Effector memory CD8-positive, alpha-beta T cell (primary cell): ENCODE measurements around the gene CARD6.
"Not testable (repeated sequence)": the region's sequence is repeated elsewhere in the genome, so short reads cannot be mapped to it uniquely, and the experiment has no call there.

ENCODE experiments used
- ATAC-seq: fragments of 150-1000 bp; cut with Tn5 transposase; replicated peaks from 2 replicates; pipeline ENCODE4 v1.10.0; 2021; ENCODE audit warnings: mild to moderate bottlenecking, moderate library complexity
- DNase-seq, 3 experiments: peaks; one replicate each; pipeline ENCODE4 v3.0.0; 2021
- H3K27ac Mint-ChIP-seq, 2 donors: one replicate each; pipeline ENCODE4 v1.8.0; 2022; ENCODE audit warnings: mild to moderate bottlenecking in 2 of 2, mixed read lengths in 2 of 2, moderate library complexity in 2 of 2
- H3K27me3 Mint-ChIP-seq, 2 donors: one replicate each; pipeline ENCODE4 v1.8.0; 2022; ENCODE audit warnings: mixed read lengths in 2 of 2
- H3K36me3 Mint-ChIP-seq: one replicate; pipeline ENCODE4 v1.8.0; 2022; ENCODE audit warnings: mild to moderate bottlenecking, moderate library complexity, mixed read lengths; ENCODE audit not compliant: insufficient read depth
- H3K4me1 Mint-ChIP-seq, 2 donors: one replicate each; pipeline ENCODE4 v1.8.0; 2022; ENCODE audit warnings: low read depth in 2 of 2, mixed read lengths in 2 of 2
- H3K4me3 Mint-ChIP-seq, 2 donors: one replicate each; pipeline ENCODE4 v1.8.0; 2022; ENCODE audit warnings: mild to moderate bottlenecking in 2 of 2, mixed read lengths in 2 of 2, moderate library complexity in 2 of 2
- H3K9me3 Mint-ChIP-seq, 2 donors: one replicate each; pipeline ENCODE4 v1.8.0; 2022; ENCODE audit warnings: mixed read lengths in 2 of 2

Gene CARD6

DNA sequence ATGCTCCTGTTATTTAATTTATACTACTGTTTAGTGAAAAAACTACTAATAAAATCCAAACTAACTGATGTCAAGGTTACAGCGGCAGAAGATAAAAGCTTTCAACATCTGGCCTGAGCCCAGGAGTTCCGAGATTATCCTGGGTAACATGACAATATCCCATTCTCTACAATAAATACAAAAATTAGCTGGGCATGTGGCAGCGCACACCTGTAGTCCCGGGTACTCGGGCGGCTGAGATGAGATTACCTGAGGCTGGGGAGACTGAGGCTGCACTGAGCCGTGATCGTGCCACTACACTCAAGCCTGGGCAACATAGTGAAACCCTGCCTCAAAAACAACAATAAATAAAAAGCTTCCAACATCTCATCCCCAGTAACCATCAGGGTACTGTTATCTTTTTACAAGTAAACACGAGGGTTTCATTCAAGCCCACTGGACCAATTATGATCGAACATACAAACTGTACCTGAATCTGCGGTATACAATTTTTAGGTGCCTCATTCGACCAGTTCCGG, 7.4 kb upstream of the CARD6 start:
- DNase-seq (peak in 1 of 3 experiments; percentile 3), ATAC-seq (no peak)
- H3K9me3 Mint-ChIP-seq: no peaks in the 10 kb centered on the region
- H3K27ac Mint-ChIP-seq: peak overlapping the region; percentile 96 to 99
- peak overlapping the region; percentile 91 to 96 for H3K4me3 Mint-ChIP-seq
- H3K27me3 Mint-ChIP-seq: no peaks in the 10 kb centered on the region
- peaks cover 71% of the 10 kb centered on the region for H3K36me3 Mint-ChIP-seq
- peaks cover 33 to 47% of the 10 kb centered on the region in 2 donors for H3K4me1 Mint-ChIP-seq

GRCh38 chr5:40834391-40834848, 6.7 kb upstream of the CARD6 start:
- peak overlapping the region; percentile 96 to 99 for H3K27ac Mint-ChIP-seq
- H3K4me1 Mint-ChIP-seq: peaks cover 27 to 40% of the 10 kb centered on the region in 2 donors
- peaks cover 64% of the 10 kb centered on the region for H3K36me3 Mint-ChIP-seq
- peak; percentile 58 to 65 (median 59) for DNase-seq
- peak; percentile 63 for ATAC-seq
- peak overlapping the region; percentile 91 to 96 for H3K4me3 Mint-ChIP-seq
- no peaks in the 10 kb centered on the region for H3K9me3 Mint-ChIP-seq
- no peaks in the 10 kb centered on the region for H3K27me3 Mint-ChIP-seq

GRCh38 chr5:40834849-40835787, 6.0 kb upstream of the CARD6 start, which contains the start of gene RPL37:
TSS of gene RPL37 (minus strand) at chr5:40835222. CDS start at chr5:40835185, 37 bp downstream.
- H3K27me3 Mint-ChIP-seq: no peaks in the 10 kb centered on the region
- H3K36me3 Mint-ChIP-seq: peaks cover 57% of the 10 kb centered on the region
- peak within 1 kb of the TSS; percentile 96 to 99 for H3K27ac Mint-ChIP-seq
- DNase-seq: peak; percentile 82 to 86 (median 85)
- peak; percentile 89 for ATAC-seq
- H3K9me3 Mint-ChIP-seq: no peaks in the 10 kb centered on the region
- peaks cover 27 to 40% of the 10 kb centered on the region in 2 donors for H3K4me1 Mint-ChIP-seq
- peak within 1 kb of the TSS; percentile 91 to 96 for H3K4me3 Mint-ChIP-seq

DNA sequence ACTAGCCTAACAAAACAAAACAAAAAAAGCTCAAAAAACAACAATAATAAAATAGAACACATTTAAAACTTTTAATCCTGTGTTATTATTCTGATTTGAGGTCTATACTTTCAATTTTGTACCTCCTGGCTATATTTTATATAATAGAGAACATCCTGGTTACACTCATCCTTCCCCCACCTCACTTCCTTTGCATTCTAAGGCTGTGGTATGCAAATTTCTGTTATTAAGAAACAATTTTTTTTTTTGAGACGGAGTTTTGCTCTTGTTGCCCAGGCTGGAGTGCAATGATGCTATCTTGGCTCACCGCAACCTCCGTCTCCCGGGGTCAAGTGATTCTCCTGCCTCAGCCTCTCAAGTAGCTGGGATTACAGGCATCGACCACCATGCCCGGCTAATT, 3.1 kb upstream of the CARD6 start:
- peaks cover 17 to 35% of the 10 kb centered on the region in 2 donors for H3K4me1 Mint-ChIP-seq

DNA sequence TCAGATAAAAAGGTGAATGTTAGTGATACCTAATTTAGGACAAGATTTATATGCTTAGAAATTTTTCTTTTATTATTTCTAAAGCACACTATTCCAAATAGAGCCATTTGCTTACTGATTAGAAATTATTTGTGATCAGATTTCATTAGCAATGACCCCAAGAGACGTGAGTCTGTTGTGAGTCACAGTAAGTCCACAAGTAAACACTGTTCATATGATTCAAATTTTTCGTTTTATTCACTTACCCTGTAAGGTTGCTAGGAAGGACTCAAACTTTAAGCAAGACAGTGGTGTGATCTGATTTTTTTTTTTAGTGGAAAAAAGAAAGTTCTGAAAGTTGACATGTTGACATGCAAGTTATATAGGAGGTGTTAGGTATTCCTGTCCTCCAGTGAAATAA, 1.2 kb downstream of the CARD6 start:
- H3K4me3 Mint-ChIP-seq: peak overlapping the region in 1 of 2 donors; percentile 20
- no peak overlapping the region for H3K27ac Mint-ChIP-seq
- ATAC-seq (no peak), DNase-seq (no peak)
- H3K4me1 Mint-ChIP-seq: peaks cover 4 to 9% of the 10 kb centered on the region in 2 donors
- no peaks in the 10 kb centered on the region for H3K9me3 Mint-ChIP-seq
- H3K36me3 Mint-ChIP-seq: peaks cover 5% of the 10 kb centered on the region
- H3K27me3 Mint-ChIP-seq: peaks cover 17 to 42% of the 10 kb centered on the region in 2 donors

More for the DNA sequence above, 3.1 kb upstream of the CARD6 start:
- DNase-seq: no peak
- peaks cover 32% of the 10 kb centered on the region for H3K36me3 Mint-ChIP-seq
- no peak overlapping the region for H3K4me3 Mint-ChIP-seq
- H3K27me3 Mint-ChIP-seq: peaks cover 8 to 19% of the 10 kb centered on the region in 2 donors
- H3K9me3 Mint-ChIP-seq: no peaks in the 10 kb centered on the region
- H3K27ac Mint-ChIP-seq: no peak overlapping the region
- no peak for ATAC-seq

DNA sequence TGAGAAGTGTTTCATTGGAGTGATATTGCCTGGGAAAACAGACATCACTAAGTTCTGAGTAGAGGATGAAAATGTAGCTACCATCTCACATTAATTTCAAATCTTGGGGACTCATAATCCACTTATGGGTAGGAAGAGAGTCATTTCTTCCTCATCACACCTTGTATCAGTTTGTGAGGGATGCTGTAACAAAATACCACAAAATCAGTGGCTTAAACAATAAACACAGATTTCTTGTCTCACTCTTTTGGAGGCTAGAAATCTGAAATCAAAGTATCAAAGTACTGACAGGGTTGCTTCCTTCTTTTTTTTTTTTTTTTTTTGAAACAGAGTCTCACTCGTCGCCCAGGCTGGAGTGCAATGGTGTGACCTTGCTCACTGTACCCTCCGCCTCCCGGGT, 3.4 kb downstream of the CARD6 start:
- H3K4me1 Mint-ChIP-seq: peaks cover 3 to 5% of the 10 kb centered on the region in 2 donors
- no peak for ATAC-seq
- peaks cover 20 to 51% of the 10 kb centered on the region in 2 donors for H3K27me3 Mint-ChIP-seq
- H3K9me3 Mint-ChIP-seq: no peaks in the 10 kb centered on the region
- no peak overlapping the region for H3K27ac Mint-ChIP-seq
- no peak for DNase-seq
- peaks cover 9% of the 10 kb centered on the region for H3K36me3 Mint-ChIP-seq
- H3K4me3 Mint-ChIP-seq: no peak overlapping the region

GRCh38 chr5:40846371-40846770, 5.2 kb downstream of the CARD6 start:
- ATAC-seq (no peak), DNase-seq (no peak)
- Mint-ChIP-seq H3K36me3 (peaks cover 10% of the 10 kb centered on the region), H3K4me3 (no peak overlapping the region), H3K4me1 (peaks cover 1 to 3% of the 10 kb centered on the region in 2 donors), H3K27me3 (peaks cover 21 to 52% of the 10 kb centered on the region in 2 donors), H3K27ac (no peak overlapping the region), H3K9me3 (no peaks in the 10 kb centered on the region)

DNA sequence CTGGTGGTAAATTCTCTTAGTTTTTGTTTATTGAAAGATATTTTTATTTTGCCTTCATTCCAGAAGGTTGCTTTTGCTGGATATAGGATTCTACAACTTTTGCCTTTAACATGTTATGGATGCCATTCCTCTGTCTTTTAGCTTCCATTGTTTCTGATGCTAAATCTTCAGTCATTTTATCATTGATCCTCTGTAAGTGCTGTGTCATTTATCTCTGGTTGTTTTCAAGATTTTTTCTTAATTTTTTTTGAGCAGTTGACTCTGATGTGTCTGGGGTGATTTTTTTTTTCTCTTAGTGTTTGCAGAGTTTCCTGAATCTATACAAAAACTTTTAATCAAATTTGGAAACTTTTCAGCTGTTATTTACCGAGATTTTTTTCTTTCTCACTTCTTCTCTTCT, 6.4 kb downstream of the CARD6 start:
- Mint-ChIP-seq H3K36me3 (peaks cover 8% of the 10 kb centered on the region), H3K9me3 (no peaks in the 10 kb centered on the region), H3K4me3 (no peak overlapping the region), H3K27me3 (peaks cover 18 to 44% of the 10 kb centered on the region in 2 donors), H3K27ac (peak overlapping the region in 1 of 2 donors; percentile 41), H3K4me1 (no peaks in the 10 kb centered on the region)
- ATAC-seq (no peak), DNase-seq (no peak)

DNA sequence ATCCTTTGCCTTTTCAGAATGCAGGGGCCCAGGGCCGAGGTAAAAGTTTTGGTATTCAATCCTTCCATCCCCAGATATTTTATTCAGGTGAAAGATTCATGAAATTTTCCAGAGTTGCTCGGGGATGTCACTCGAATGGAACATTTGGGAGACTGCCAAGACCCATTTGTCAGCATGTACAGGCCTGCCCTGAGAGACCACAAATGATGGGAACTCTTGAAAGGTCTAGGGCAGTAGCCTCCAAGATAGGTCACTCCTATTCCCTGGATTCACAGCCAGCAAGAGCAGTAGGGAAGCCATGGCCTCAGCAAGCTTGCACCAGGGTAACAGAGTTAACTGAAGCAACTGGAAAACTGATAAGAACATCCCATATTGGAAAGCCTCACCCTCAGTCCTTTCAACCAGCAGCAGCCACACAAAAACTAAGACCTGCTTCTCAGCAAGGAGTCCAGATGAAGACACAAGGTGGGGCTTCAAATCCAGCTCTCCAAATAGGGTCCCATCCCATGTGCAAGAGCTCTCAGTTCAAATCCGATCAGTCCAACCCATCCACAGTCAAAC, 12.5 kb downstream of the CARD6 start:
- H3K27ac Mint-ChIP-seq: no peak overlapping the region
- H3K27me3 Mint-ChIP-seq: peaks cover 8 to 16% of the 10 kb centered on the region in 2 donors
- no peaks in the 10 kb centered on the region for H3K9me3 Mint-ChIP-seq
- DNase-seq: no peak
- ATAC-seq: no peak
- H3K36me3 Mint-ChIP-seq: peaks cover 8% of the 10 kb centered on the region
- no peaks in the 10 kb centered on the region for H3K4me1 Mint-ChIP-seq
- H3K4me3 Mint-ChIP-seq: no peak overlapping the region

DNA sequence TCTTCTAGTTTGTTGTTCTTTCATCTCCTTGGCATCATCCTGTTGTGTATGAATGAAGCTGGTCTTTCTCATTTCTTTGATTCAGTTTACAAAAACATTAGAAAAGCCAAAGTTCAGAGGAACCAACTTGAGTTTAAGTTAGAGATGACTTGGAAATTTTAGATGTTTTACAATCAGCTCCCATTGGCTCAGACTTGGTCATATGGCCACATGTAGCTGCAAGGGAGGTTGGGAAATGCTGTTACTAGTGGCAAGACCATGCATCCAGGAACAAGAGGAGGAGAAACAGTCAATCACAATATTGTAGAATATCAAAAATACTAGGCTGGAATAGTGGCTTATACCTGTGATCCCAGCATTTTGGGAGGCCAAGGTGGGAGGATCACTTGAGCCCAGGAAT, 19.5 kb downstream of the CARD6 start:
- H3K4me3 Mint-ChIP-seq: no peak overlapping the region
- no peaks in the 10 kb centered on the region for H3K4me1 Mint-ChIP-seq
- H3K9me3 Mint-ChIP-seq: no peaks in the 10 kb centered on the region
- DNase-seq (no peak), ATAC-seq (no peak)
- H3K27ac Mint-ChIP-seq: no peak overlapping the region
- H3K27me3 Mint-ChIP-seq: no peaks in the 10 kb centered on the region
- no peaks in the 10 kb centered on the region for H3K36me3 Mint-ChIP-seq

DNA sequence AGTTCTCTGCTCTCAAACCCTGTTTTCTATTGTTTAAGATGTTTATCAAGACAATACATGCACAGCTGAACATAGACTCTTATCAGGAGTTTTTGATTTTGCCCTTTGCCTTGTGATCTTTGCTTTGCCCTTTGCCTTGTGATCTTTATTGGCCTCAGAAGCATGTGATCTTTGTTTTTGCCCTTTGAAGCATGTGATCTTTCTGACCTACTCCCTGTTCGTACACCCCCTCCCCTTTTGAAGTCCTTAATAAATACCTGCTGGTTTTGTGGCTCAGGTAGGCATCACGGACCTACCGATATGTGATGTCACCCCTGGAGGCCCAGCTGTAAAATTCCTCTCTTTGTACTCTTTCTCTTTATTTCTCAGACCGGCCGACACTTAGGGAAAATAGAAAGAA, 23.8 kb downstream of the CARD6 start:
- H3K9me3 Mint-ChIP-seq, H3K36me3 Mint-ChIP-seq, H3K27ac Mint-ChIP-seq, DNase-seq, H3K4me1 Mint-ChIP-seq, ATAC-seq, H3K4me3 Mint-ChIP-seq: not testable (repeated sequence)
- H3K27me3 Mint-ChIP-seq: peaks cover 1 to 15% of the 10 kb centered on the region in 2 donors

DNA sequence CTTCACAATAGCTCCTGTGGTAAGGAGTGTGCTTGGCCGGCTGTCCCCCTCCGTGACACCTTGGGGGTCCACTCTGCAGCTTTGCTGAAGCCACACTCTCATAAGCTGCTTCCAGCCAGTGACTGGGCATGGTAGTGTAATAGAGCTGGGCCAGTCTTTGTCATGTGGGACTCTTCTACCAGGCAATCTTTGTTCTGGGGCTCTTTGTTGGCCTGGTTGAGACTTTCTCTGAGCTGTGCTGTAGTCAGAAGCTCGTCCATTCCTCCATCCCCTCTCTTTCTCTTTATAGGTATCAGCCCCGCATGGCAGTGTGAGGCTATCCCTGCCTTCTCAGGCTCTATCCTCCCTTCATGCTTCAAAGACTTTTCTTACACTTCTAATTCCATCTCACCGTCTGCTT, 25.7 kb downstream of the CARD6 start:
- peaks cover 12 to 24% of the 10 kb centered on the region in 2 donors for H3K27me3 Mint-ChIP-seq
- DNase-seq (no peak), ATAC-seq (no peak)
- H3K36me3 Mint-ChIP-seq: peaks cover 2% of the 10 kb centered on the region
- H3K4me3 Mint-ChIP-seq: no peak overlapping the region
- no peaks in the 10 kb centered on the region for H3K9me3 Mint-ChIP-seq
- H3K4me1 Mint-ChIP-seq: no peaks in the 10 kb centered on the region
- no peak overlapping the region for H3K27ac Mint-ChIP-seq

- Mint-ChIP-seq H3K4me1 (no peaks in the 10 kb centered on the region), H3K4me3 (no peak overlapping the region), H3K27ac (no peak overlapping the region), H3K27me3 (peaks cover 21 to 36% of the 10 kb centered on the region in 2 donors), H3K9me3 (no peaks in the 10 kb centered on the region), H3K36me3 (peaks cover 2% of the 10 kb centered on the region)
- DNase-seq (no peak), ATAC-seq (no peak)
These were observed 28.2 kb downstream of the CARD6 start for GRCh38 chr5:40869384-40869783.
